H1 (cell line): ENCODE results near the gene DPYSL4.

ENCODE experiments used
- MAFK ChIP-seq: IDR thresholded peaks from 2 replicates; pipeline ENCODE4 v1.6.1; 2012; ENCODE audit warnings: low read depth, mild to moderate bottlenecking, improper control_type of control experiment, low read length
- POLR2A ChIP-seq, 2 experiments: IDR thresholded peaks; 1 replicate in 1 of 2; 2 replicates in 1 of 2; pipeline ENCODE4 v1.6.1; 2011; ENCODE audit warnings: low read depth in 2 of 2, low read length in 2 of 2, mild to moderate bottlenecking in 2 of 2; ENCODE audit errors: control extremely low read depth in 1 of 2
- POLR2AphosphoS5 ChIP-seq: IDR thresholded peaks from 2 replicates; pipeline ENCODE4 v1.6.1; 2011; ENCODE audit warnings: low read depth, low read length
- RAD21 ChIP-seq, 2 experiments: IDR thresholded peaks in 1 of 2; conservative IDR thresholded peaks in 1 of 2; 2 replicates each; pipeline ENCODE4 v1.6.1; 2011; ENCODE audit warnings: low read depth in 2 of 2, low read length in 2 of 2, improper control_type of control experiment in 1 of 2, inconsistent platforms in 1 of 2, mild to moderate bottlenecking in 1 of 2, moderate library complexity in 1 of 2

- TF ChIP-seq RAD21 (IDR thresholded peaks at IDR 0.05 in 1 of 2, conservative IDR thresholded peaks at IDR 0.05 in 1 of 2; ENCODE audit: low read depth in 2 of 2, low read length in 2 of 2) (no peak), MAFK (no peak), POLR2A (IDR thresholded peaks at IDR 0.05; ENCODE audit: control extremely low read depth in 1 of 2, low read depth in 2 of 2, low read length in 2 of 2) (no peak), POLR2AphosphoS5 (no peak)
Measured at GRCh38 chr10:132201111-132201969, 14.6 kb downstream of the DPYSL4 start.
